Coronary artery (tissue), 2 donors: ENCODE results near the gene PLOD2.
"Not testable (repeated sequence)": the region's sequence is repeated elsewhere in the genome, so short reads cannot be mapped to it uniquely, and the experiment has no call there.

Source experiments
- DNase-seq: peaks from one replicate; pipeline ENCODE4 v3.0.0-alpha.2; 2017; ENCODE audit warnings: low spot score
- H3K27ac ChIP-seq, 2 donors: fragments of 200-600 bp; sonication (generic); one replicate each; pipeline ENCODE4 v1.5.1; 2016 to 2019
- H3K4me3 ChIP-seq: fragments of 200-600 bp; sonication (generic); 2 replicates; pipeline ENCODE4 v1.5.1; 2016; ENCODE audit warnings: mild to moderate bottlenecking, moderate library complexity
- TF ChIP-seq, protein P1 (sequence below): fragments of 200-600 bp; sonication (generic); IDR thresholded peaks from one replicate; pipeline ENCODE4 v1.5.1; 2019; ENCODE audit warnings: antibody characterized with exemption

Gene PLOD2

DNA sequence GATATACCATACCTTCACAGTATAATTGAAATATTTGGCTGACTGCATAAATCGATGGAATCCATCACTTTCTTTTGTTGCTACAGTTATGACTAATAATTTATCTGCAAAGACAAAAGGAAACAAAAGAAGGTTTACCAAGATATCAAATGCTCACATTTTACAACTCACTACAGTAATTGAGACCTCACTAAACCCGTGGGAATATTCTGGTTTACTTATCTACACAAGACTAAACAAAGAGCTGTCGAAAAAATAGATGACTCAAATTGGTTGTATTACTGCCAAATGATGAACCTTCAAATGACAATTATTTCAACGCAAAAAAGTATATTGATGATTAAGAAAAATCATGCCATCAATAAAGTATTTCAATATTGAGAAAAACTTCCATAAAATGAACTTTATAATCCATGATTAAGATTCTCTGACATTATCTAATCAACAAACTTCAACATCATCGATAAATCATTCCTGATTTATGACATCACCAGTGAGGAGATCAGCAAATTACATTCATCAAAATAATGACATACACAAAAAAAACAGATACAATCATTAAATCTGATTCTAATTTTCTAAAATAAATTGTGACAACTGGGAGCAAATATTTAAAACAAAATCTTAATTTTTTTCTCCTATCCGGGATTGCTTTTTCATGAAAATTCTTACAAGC is 36.7 kb downstream of the PLOD2 start:
- Histone ChIP-seq H3K27ac (peak overlapping the region; percentile 3 to 81), H3K4me3 (no peak overlapping the region)
- no peak for DNase-seq
- TF ChIP-seq, protein P1, sequence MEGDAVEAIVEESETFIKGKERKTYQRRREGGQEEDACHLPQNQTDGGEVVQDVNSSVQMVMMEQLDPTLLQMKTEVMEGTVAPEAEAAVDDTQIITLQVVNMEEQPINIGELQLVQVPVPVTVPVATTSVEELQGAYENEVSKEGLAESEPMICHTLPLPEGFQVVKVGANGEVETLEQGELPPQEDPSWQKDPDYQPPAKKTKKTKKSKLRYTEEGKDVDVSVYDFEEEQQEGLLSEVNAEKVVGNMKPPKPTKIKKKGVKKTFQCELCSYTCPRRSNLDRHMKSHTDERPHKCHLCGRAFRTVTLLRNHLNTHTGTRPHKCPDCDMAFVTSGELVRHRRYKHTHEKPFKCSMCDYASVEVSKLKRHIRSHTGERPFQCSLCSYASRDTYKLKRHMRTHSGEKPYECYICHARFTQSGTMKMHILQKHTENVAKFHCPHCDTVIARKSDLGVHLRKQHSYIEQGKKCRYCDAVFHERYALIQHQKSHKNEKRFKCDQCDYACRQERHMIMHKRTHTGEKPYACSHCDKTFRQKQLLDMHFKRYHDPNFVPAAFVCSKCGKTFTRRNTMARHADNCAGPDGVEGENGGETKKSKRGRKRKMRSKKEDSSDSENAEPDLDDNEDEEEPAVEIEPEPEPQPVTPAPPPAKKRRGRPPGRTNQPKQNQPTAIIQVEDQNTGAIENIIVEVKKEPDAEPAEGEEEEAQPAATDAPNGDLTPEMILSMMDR = no peak

GRCh38 chr3:146117406-146118285 is 43.3 kb downstream of the PLOD2 start:
- DNase-seq = no peak
- H3K4me3 ChIP-seq = no peak overlapping the region
- H3K27ac ChIP-seq = no peak overlapping the region
- TF ChIP-seq, protein P1 = no peak

DNA sequence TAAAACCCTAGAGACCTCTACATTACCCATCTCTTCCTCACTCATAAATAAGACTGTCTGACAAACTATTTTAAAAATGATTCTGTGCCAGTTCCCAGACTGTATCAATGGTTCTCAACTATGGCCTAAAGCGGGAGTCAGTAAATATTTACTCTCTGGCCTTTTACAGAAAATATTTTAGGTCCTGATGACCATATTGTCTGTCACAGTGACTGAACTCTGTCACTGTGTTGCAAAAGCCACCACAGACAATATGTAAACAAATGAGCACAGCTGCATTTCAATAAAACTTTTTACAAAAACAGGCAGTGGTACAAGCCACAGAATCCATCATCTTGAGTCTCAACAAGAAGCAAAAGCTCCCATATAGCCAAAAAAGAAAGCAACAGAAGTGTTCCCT is 45.4 kb downstream of the PLOD2 start:
- Histone ChIP-seq H3K4me3 (no peak overlapping the region), H3K27ac (no peak overlapping the region)
- DNase-seq = no peak
- TF ChIP-seq, protein P1 = no peak

GRCh38 chr3:146113804-146114203 is 47.2 kb downstream of the PLOD2 start:
- not testable (repeated sequence) for H3K27ac ChIP-seq, H3K4me3 ChIP-seq, DNase-seq

DNA sequence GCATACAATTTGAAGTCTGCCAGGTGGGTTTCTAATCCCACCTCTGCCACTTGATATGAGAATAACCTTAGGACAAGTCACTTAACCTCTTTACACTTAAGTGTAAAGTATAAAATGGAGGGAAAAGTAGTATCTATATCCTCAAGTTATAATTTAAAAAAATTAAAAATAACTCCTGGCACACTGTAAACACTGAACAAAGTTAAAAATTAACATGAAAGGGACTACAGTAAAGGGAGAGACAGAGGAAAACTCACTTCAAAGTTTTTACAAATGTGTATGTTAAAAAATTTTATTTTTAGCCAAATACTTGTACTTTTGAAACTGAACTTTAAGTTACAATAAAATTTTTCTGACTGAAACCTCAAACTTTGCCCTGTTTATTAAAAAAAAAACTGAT is 49.6 kb downstream of the PLOD2 start:
- no peak overlapping the region for H3K27ac ChIP-seq
- no peak for DNase-seq
- H3K4me3 ChIP-seq = no peak overlapping the region
- TF ChIP-seq, protein P1 = no peak

GRCh38 chr3:146110161-146110560 is 50.8 kb downstream of the PLOD2 start:
- no peak overlapping the region for H3K27ac ChIP-seq
- no peak overlapping the region for H3K4me3 ChIP-seq
- DNase-seq = no peak
- TF ChIP-seq, protein P1 = no peak

DNA sequence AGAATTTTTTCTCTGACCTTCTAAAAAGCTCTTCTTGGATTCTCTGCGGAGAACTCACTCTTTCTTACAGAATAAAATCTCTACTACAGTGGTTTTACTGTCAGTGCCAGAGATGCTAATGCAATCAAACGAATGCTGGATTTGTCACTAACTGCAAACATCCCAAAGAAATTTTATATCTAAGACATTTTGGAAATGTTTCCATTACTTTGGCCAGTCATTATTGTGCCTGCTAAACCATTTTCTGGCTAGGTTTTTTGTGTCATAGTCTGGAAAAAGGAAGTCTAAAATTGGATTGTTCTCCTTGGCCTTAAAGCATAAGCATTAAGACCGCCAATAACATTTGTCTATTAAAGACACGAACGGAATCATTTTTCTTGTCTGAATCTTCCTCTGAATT is 54.0 kb downstream of the PLOD2 start:
- DNase-seq = no peak
- peak overlapping the region; percentile 10 for H3K4me3 ChIP-seq
- peak overlapping the region in 1 of 2 donors; percentile 6 for H3K27ac ChIP-seq
- TF ChIP-seq, protein P1 = no peak
